ENCODE results near the gene ISG15.
"Not testable (repeated sequence)": the region's sequence is repeated elsewhere in the genome, so short reads cannot be mapped to it uniquely, and the experiment has no call there.

Gene ISG15

GRCh38 chr1:1023700-1024099 lies 10.4 kb downstream of the ISG15 start:
- no peaks in the 10 kb centered on the region for H3K27me3 ChIP-seq (ENCODE audit: insufficient read depth, insufficient read length)
- no peaks in the 10 kb centered on the region for H3K9me3 ChIP-seq (ENCODE audit: insufficient read depth, low read length)
- no peak for TF ChIP-seq SUZ12 (IDR thresholded peaks at IDR 0.05; ENCODE audit: extremely low read depth, insufficient read depth, insufficient read length)
- TF ChIP-seq ZNF274 (IDR thresholded peaks at IDR 0.05; ENCODE audit: low read depth, low read length), result no peak
- no peak for TF ChIP-seq YY1 (IDR thresholded peaks at IDR 0.05; ENCODE audit: insufficient read depth, insufficient read length)
- peak overlapping the region; percentile 50 for H3K9ac ChIP-seq (ENCODE audit: insufficient read length, low read depth)
- peaks cover 30% of the 10 kb centered on the region for H3K4me1 ChIP-seq (ENCODE audit: insufficient read depth, insufficient read length)
- no peak overlapping the region for H3K4me3 ChIP-seq (ENCODE audit: insufficient read length, low read depth)
- no peak for DNase-seq (ENCODE audit: low read depth, low spot score)
- H3K36me3 ChIP-seq (ENCODE audit: insufficient read depth, insufficient read length, low read length), result peaks cover 54% of the 10 kb centered on the region

GRCh38 chr1:1024149-1024770 lies 11.0 kb downstream of the ISG15 start:
- DNase-seq (ENCODE audit: low read depth, low spot score), result no peak
- no peak overlapping the region for H3K9ac ChIP-seq (ENCODE audit: insufficient read length, low read depth)

GRCh38 chr1:1024771-1025699 lies 11.7 kb downstream of the ISG15 start:
- Histone ChIP-seq H3K9ac (ENCODE audit: insufficient read length, low read depth) (peak overlapping the region; percentile 72), H3K9me3 (ENCODE audit: insufficient read depth, low read length) (no peaks in the 10 kb centered on the region), H3K4me1 (ENCODE audit: insufficient read depth, insufficient read length) (peaks cover 30% of the 10 kb centered on the region), H3K36me3 (ENCODE audit: insufficient read depth, insufficient read length, low read length) (peaks cover 54% of the 10 kb centered on the region), H3K4me3 (ENCODE audit: insufficient read length, low read depth) (no peak overlapping the region), H3K27me3 (ENCODE audit: insufficient read depth, insufficient read length) (no peaks in the 10 kb centered on the region)
- DNase-seq (ENCODE audit: low read depth, low spot score), result peak; percentile 57
- TF ChIP-seq YY1 (IDR thresholded peaks at IDR 0.05; ENCODE audit: insufficient read depth, insufficient read length), result no peak
- no peak for TF ChIP-seq SUZ12 (IDR thresholded peaks at IDR 0.05; ENCODE audit: extremely low read depth, insufficient read depth, insufficient read length)
- TF ChIP-seq ZNF274 (IDR thresholded peaks at IDR 0.05; ENCODE audit: low read depth, low read length), result no peak

More at GRCh38 chr1:1024149-1024770, 11.0 kb downstream of the ISG15 start:
- Histone ChIP-seq H3K9me3 (ENCODE audit: insufficient read depth, low read length) (no peaks in the 10 kb centered on the region), H3K36me3 (ENCODE audit: insufficient read depth, insufficient read length, low read length) (peaks cover 54% of the 10 kb centered on the region), H3K4me1 (ENCODE audit: insufficient read depth, insufficient read length) (peaks cover 30% of the 10 kb centered on the region), H3K4me3 (ENCODE audit: insufficient read length, low read depth) (no peak overlapping the region), H3K27me3 (ENCODE audit: insufficient read depth, insufficient read length) (no peaks in the 10 kb centered on the region)
- TF ChIP-seq YY1 (IDR thresholded peaks at IDR 0.05; ENCODE audit: insufficient read depth, insufficient read length) (no peak), ZNF274 (IDR thresholded peaks at IDR 0.05; ENCODE audit: low read depth, low read length) (no peak), SUZ12 (IDR thresholded peaks at IDR 0.05; ENCODE audit: extremely low read depth, insufficient read depth, insufficient read length) (no peak)

- no peaks in the 10 kb centered on the region for H3K27me3 ChIP-seq (ENCODE audit: insufficient read depth, insufficient read length)
- H3K36me3 ChIP-seq (ENCODE audit: insufficient read depth, insufficient read length, low read length), result peaks cover 54% of the 10 kb centered on the region
- H3K9ac ChIP-seq (ENCODE audit: insufficient read length, low read depth), result no peak overlapping the region
- no peak for TF ChIP-seq SUZ12 (IDR thresholded peaks at IDR 0.05; ENCODE audit: extremely low read depth, insufficient read depth, insufficient read length)
- no peak for TF ChIP-seq YY1 (IDR thresholded peaks at IDR 0.05; ENCODE audit: insufficient read depth, insufficient read length)
- TF ChIP-seq ZNF274 (IDR thresholded peaks at IDR 0.05; ENCODE audit: low read depth, low read length), result no peak
- no peak overlapping the region for H3K4me3 ChIP-seq (ENCODE audit: insufficient read length, low read depth)
- H3K4me1 ChIP-seq (ENCODE audit: insufficient read depth, insufficient read length), result peaks cover 34% of the 10 kb centered on the region
- no peaks in the 10 kb centered on the region for H3K9me3 ChIP-seq (ENCODE audit: insufficient read depth, low read length)
- DNase-seq (ENCODE audit: low read depth, low spot score), result no peak
Measured at GRCh38 chr1:1025730-1026129, 12.4 kb downstream of the ISG15 start.

GRCh38 chr1:1026599-1027413 lies 13.5 kb downstream of the ISG15 start:
- TF ChIP-seq YY1 (IDR thresholded peaks at IDR 0.05; ENCODE audit: insufficient read depth, insufficient read length) (no peak), ZNF274 (IDR thresholded peaks at IDR 0.05; ENCODE audit: low read depth, low read length) (no peak), SUZ12 (IDR thresholded peaks at IDR 0.05; ENCODE audit: extremely low read depth, insufficient read depth, insufficient read length) (no peak)
- Histone ChIP-seq H3K4me3 (ENCODE audit: insufficient read length, low read depth) (no peak overlapping the region), H3K9ac (ENCODE audit: insufficient read length, low read depth) (peak overlapping the region; percentile 32), H3K27me3 (ENCODE audit: insufficient read depth, insufficient read length) (no peaks in the 10 kb centered on the region), H3K9me3 (ENCODE audit: insufficient read depth, low read length) (no peaks in the 10 kb centered on the region), H3K4me1 (ENCODE audit: insufficient read depth, insufficient read length) (peaks cover 40% of the 10 kb centered on the region), H3K36me3 (ENCODE audit: insufficient read depth, insufficient read length, low read length) (peaks cover 55% of the 10 kb centered on the region)
- DNase-seq (ENCODE audit: low read depth, low spot score), result no peak

GRCh38 chr1:1027791-1028190 lies 14.5 kb downstream of the ISG15 start:
- H3K9me3 ChIP-seq (ENCODE audit: insufficient read depth, low read length), result no peaks in the 10 kb centered on the region
- TF ChIP-seq SUZ12 (IDR thresholded peaks at IDR 0.05; ENCODE audit: extremely low read depth, insufficient read depth, insufficient read length), result no peak
- TF ChIP-seq ZNF274 (IDR thresholded peaks at IDR 0.05; ENCODE audit: low read depth, low read length), result no peak
- TF ChIP-seq YY1 (IDR thresholded peaks at IDR 0.05; ENCODE audit: insufficient read depth, insufficient read length), result no peak
- no peak for DNase-seq (ENCODE audit: low read depth, low spot score)
- no peaks in the 10 kb centered on the region for H3K27me3 ChIP-seq (ENCODE audit: insufficient read depth, insufficient read length)
- no peak overlapping the region for H3K4me3 ChIP-seq (ENCODE audit: insufficient read length, low read depth)
- H3K4me1 ChIP-seq (ENCODE audit: insufficient read depth, insufficient read length), result peaks cover 41% of the 10 kb centered on the region
- H3K9ac ChIP-seq (ENCODE audit: insufficient read length, low read depth), result peak overlapping the region; percentile 32
- H3K36me3 ChIP-seq (ENCODE audit: insufficient read depth, insufficient read length, low read length), result peaks cover 45% of the 10 kb centered on the region

- Histone ChIP-seq H3K4me1 (ENCODE audit: insufficient read depth, insufficient read length) (peaks cover 32% of the 10 kb centered on the region), H3K36me3 (ENCODE audit: insufficient read depth, insufficient read length, low read length) (peaks cover 40% of the 10 kb centered on the region), H3K9ac (ENCODE audit: insufficient read length, low read depth) (peak overlapping the region; percentile 52)
- not testable (repeated sequence) for H3K4me3 ChIP-seq (ENCODE audit: insufficient read length, low read depth); H3K27me3 ChIP-seq (ENCODE audit: insufficient read depth, insufficient read length); H3K9me3 ChIP-seq (ENCODE audit: insufficient read depth, low read length); DNase-seq (ENCODE audit: low read depth, low spot score)
Measured at GRCh38 chr1:1030867-1031658, 17.8 kb downstream of the ISG15 start.
